Mammary epithelial cell (primary cell): Measurements from ENCODE around the gene LIMA1.
"Not testable (repeated sequence)": the region's sequence is repeated elsewhere in the genome, so short reads cannot be mapped to it uniquely, and the experiment has no call there.

Experiments used
- EZH2 ChIP-seq: IDR thresholded peaks from 2 replicates; pipeline ENCODE4 v1.6.1; 2012; ENCODE audit warnings: low read length, inconsistent platforms, borderline replicate concordance
- TF ChIP-seq, protein P1 (sequence below), 2 donors: IDR thresholded peaks in 1 of 2; conservative IDR thresholded peaks in 1 of 2; 2 replicates each; pipeline ENCODE4 v1.5.1; 2011 to 2012; ENCODE audit warnings: inconsistent platforms in 2 of 2, low read length in 2 of 2, mild to moderate bottlenecking in 2 of 2, control low read depth in 1 of 2, low read depth in 1 of 2; ENCODE audit not compliant: insufficient read depth in 1 of 2; ENCODE audit errors: extremely low read depth in 1 of 2

DNA sequence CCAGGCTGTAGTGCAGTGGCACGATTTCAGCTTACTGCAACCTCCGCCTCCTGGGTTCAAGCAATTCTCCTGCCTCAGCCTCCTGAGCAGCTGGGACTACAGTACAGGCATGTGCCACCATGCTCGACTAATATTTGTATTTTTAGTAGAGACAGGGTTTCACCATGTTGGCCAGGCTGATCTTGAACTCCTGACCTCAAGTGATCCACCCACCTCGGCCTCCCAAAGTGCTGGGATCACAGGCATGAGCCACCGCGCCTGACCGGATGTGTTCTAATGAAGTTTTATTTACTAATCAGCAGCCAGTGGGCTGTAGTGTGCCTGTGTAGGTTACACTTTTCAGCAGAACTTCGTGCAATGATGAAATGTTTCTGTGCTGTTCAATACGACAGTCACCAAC lies 35.7 kb downstream of the LIMA1 start:
- TF ChIP-seq EZH2, result not testable (repeated sequence)
- TF ChIP-seq, protein P1, sequence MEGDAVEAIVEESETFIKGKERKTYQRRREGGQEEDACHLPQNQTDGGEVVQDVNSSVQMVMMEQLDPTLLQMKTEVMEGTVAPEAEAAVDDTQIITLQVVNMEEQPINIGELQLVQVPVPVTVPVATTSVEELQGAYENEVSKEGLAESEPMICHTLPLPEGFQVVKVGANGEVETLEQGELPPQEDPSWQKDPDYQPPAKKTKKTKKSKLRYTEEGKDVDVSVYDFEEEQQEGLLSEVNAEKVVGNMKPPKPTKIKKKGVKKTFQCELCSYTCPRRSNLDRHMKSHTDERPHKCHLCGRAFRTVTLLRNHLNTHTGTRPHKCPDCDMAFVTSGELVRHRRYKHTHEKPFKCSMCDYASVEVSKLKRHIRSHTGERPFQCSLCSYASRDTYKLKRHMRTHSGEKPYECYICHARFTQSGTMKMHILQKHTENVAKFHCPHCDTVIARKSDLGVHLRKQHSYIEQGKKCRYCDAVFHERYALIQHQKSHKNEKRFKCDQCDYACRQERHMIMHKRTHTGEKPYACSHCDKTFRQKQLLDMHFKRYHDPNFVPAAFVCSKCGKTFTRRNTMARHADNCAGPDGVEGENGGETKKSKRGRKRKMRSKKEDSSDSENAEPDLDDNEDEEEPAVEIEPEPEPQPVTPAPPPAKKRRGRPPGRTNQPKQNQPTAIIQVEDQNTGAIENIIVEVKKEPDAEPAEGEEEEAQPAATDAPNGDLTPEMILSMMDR (conservative IDR thresholded peaks at IDR 0.05 in 1 of 2, IDR thresholded peaks at IDR 0.05 in 1 of 2; ENCODE audit: extremely low read depth in 1 of 2, insufficient read depth in 1 of 2, low read depth in 1 of 2, low read length in 2 of 2), result not testable (repeated sequence)
